Measurements from ENCODE around the gene FOXB1. TPM values are rescaled to one million over a fixed set of nuclear protein-coding genes. Genes with fewer than 3 reads are reported as not detected.

FOXB1 gene
- polyA plus RNA-seq, 3 donors: not detected

DNA sequence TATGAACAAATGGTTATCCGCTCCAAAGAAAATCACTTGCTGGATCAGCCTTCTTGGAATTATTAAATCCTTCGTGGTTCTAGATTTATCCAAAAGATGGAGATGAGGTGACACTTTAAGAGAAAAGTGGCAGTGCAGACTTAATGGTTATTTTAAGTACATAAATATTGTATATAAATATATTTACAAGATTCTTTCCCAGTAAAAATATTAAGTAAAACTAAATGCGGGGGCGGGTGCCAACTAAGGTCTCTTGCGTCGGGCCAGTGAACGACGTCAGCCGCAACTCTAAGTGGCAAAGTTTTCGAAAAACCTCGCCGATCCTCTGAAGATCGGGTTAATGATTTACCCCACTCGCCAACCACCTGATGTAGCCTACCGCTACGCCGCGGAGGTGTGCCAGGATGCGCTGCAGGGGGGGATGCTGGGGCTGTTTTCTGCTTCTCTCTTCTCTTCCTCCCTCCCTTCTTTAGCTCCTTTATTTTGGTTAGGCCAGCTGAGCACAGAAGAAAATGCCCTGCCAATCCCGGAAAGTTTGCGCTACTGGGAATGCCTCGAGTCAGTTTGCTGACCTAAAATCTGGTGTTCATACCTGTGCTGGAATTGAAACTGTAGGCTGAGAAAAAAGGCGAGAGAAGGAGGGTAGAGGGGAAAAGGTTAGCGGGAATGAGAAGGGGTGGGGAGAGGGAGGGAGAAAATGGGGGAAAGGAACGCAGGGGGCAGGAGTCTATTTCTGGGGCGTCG lies 7.6 kb upstream of the FOXB1 start:
- H3K4me2 ChIP-seq (replicated peaks; ENCODE audit: extremely low read depth, low read length, poor library complexity, severe bottlenecking): no peak overlapping the region
- intact Hi-C loops (cut with micrococcal nuclease): no loop called here
- TF ChIP-seq CTCF (IDR thresholded peaks at IDR 0.05): no peak

GRCh38 chr15:59997070-59997701 lies 6.9 kb upstream of the FOXB1 start:
- Histone ChIP-seq H3K4me3 (replicated peaks in 1 of 3; ENCODE audit: low read depth in 2 of 3, low read length in 3 of 3) (no peak overlapping the region), H3K79me2 (ENCODE audit: insufficient read depth, low read length) (no peaks in the 10 kb centered on the region), H3K4me2 (replicated peaks; ENCODE audit: extremely low read depth, low read length, poor library complexity, severe bottlenecking) (no peak overlapping the region), H3K27ac (ENCODE audit: low read depth in 1 of 2, low read length in 2 of 2) (no peak overlapping the region), H3K4me1 (ENCODE audit: control insufficient read depth in 1 of 2, insufficient read depth in 2 of 2, low read length in 2 of 2) (no peaks in the 10 kb centered on the region), H2AFZ (ENCODE audit: insufficient read depth, low read depth, low read length, poor library complexity, severe bottlenecking) (no peak overlapping the region), H3K9ac (ENCODE audit: insufficient read depth, low read length, poor library complexity, severe bottlenecking) (no peak overlapping the region), H3K27me3 (ENCODE audit: control insufficient read depth in 2 of 2, insufficient read depth in 2 of 2, low read length in 2 of 2) (peaks cover 92 to 99% of the 10 kb centered on the region in 2 donors), H3K9me3 (replicated peaks in 1 of 2; ENCODE audit: control insufficient read depth in 1 of 2, insufficient read depth in 1 of 2, low read length in 2 of 2) (peaks cover 0 to 38% of the 10 kb centered on the region in 2 donors), H4K20me1 (ENCODE audit: insufficient read depth, low read length) (no peaks in the 10 kb centered on the region), H3K36me3 (replicated peaks in 1 of 2; ENCODE audit: control insufficient read depth in 1 of 2, insufficient read depth in 2 of 2, low read length in 2 of 2) (no peaks in the 10 kb centered on the region)
- Mint-ChIP-seq H3K4me1 (peaks cover 12% of the 10 kb centered on the region), H3K4me3 (peak overlapping the region in 1 of 2 donors; percentile 78), H3K27ac (no peak overlapping the region), H3K36me3 (peaks cover 0 to 8% of the 10 kb centered on the region in 2 donors), H3K27me3 (ENCODE audit: low read depth in 3 of 3) (peaks cover 96 to 100% (median 99%) of the 10 kb centered on the region in 3 donors), H3K9me3 (peaks cover 0 to 29% (median 8%) of the 10 kb centered on the region in 7 donors)
- intact Hi-C loops (cut with micrococcal nuclease): no loop called here
- WGBS (ENCODE audit: insufficient coverage): 3% methylated on average over 29 of the region's 36 CpGs
- TF ChIP-seq CTCF (IDR thresholded peaks at IDR 0.05): no peak
- DNase-seq: no peak

More for the DNA sequence above, 7.6 kb upstream of the FOXB1 start:
- Histone ChIP-seq H4K20me1 (ENCODE audit: insufficient read depth, low read length) (no peaks in the 10 kb centered on the region), H3K9me3 (replicated peaks in 1 of 2; ENCODE audit: control insufficient read depth in 1 of 2, insufficient read depth in 1 of 2, low read length in 2 of 2) (peaks cover 0 to 34% of the 10 kb centered on the region in 2 donors), H3K9ac (ENCODE audit: insufficient read depth, low read length, poor library complexity, severe bottlenecking) (no peak overlapping the region), H2AFZ (ENCODE audit: insufficient read depth, low read depth, low read length, poor library complexity, severe bottlenecking) (no peak overlapping the region), H3K4me3 (replicated peaks in 1 of 3; ENCODE audit: low read depth in 2 of 3, low read length in 3 of 3) (no peak overlapping the region), H3K36me3 (replicated peaks in 1 of 2; ENCODE audit: control insufficient read depth in 1 of 2, insufficient read depth in 2 of 2, low read length in 2 of 2) (no peaks in the 10 kb centered on the region), H3K27ac (ENCODE audit: low read depth in 1 of 2, low read length in 2 of 2) (no peak overlapping the region), H3K4me1 (ENCODE audit: control insufficient read depth in 1 of 2, insufficient read depth in 2 of 2, low read length in 2 of 2) (no peaks in the 10 kb centered on the region), H3K79me2 (ENCODE audit: insufficient read depth, low read length) (no peaks in the 10 kb centered on the region), H3K27me3 (ENCODE audit: control insufficient read depth in 2 of 2, insufficient read depth in 2 of 2, low read length in 2 of 2) (peaks cover 89 to 98% of the 10 kb centered on the region in 2 donors)
- WGBS (ENCODE audit: insufficient coverage): 11% methylated on average over 15 of the region's 27 CpGs
- Mint-ChIP-seq H3K4me3 (peak overlapping the region in 1 of 2 donors; percentile 77), H3K27me3 (ENCODE audit: low read depth in 3 of 3) (peaks cover 94 to 100% (median 94%) of the 10 kb centered on the region in 3 donors), H3K9me3 (peaks cover 0 to 29% (median 4%) of the 10 kb centered on the region in 7 donors), H3K27ac (no peak overlapping the region), H3K36me3 (peaks cover 0 to 8% of the 10 kb centered on the region in 2 donors), H3K4me1 (peaks cover 12% of the 10 kb centered on the region)
- no peak for DNase-seq

Data from CD14-positive monocyte (primary cell).